RWPE2 (cell line): Measurements from ENCODE around the gene PXDC1.

ENCODE experiments used
- ATAC-seq: fragments of 200-7000 bp; cut with Tn5 transposase; 3 replicates; pipeline ENCODE4 v1.9.1; 2021; ENCODE audit warnings: low read depth
- DNase-seq: peaks from one replicate; pipeline ENCODE4 v3.0.0-alpha.2; 2020; ENCODE audit warnings: low spot score
- H3K27ac ChIP-seq: fragments of 450-650 bp; 2 replicates; pipeline ENCODE4 v1.5.1; 2017; ENCODE audit warnings: mild to moderate bottlenecking; ENCODE audit not compliant: poor library complexity, severe bottlenecking
- H3K27me3 ChIP-seq: fragments of 250-450 bp; sonication (Bioruptor Pico); 2 replicates; pipeline ENCODE4 v1.5.1; 2021; ENCODE audit warnings: mild to moderate bottlenecking, moderate library complexity; ENCODE audit not compliant: insufficient read depth, poor library complexity, severe bottlenecking
- H3K36me3 ChIP-seq: fragments of 250-450 bp; sonication (Bioruptor Pico); 2 replicates; pipeline ENCODE4 v1.5.1; 2020; ENCODE audit warnings: low read depth, mild to moderate bottlenecking, moderate library complexity
- H3K4me1 ChIP-seq: fragments of 250-450 bp; sonication (Bioruptor Pico); 2 replicates; pipeline ENCODE4 v1.5.1; 2021; ENCODE audit warnings: mild to moderate bottlenecking, moderate library complexity; ENCODE audit not compliant: insufficient read depth, poor library complexity, severe bottlenecking
- H3K4me3 ChIP-seq: fragments of 250-450 bp; sonication (Bioruptor Pico); 2 replicates; pipeline ENCODE4 v1.5.1; 2021; ENCODE audit warnings: mild to moderate bottlenecking, moderate library complexity; ENCODE audit not compliant: severe bottlenecking
- H3K9me3 ChIP-seq: fragments of 250-450 bp; sonication (Bioruptor Pico); 2 replicates; pipeline ENCODE4 v1.5.1; 2021; ENCODE audit warnings: mild to moderate bottlenecking, moderate library complexity; ENCODE audit not compliant: severe bottlenecking
- CTCF ChIP-seq: fragments of 450-650 bp; IDR thresholded peaks from one replicate; pipeline ENCODE4 v1.5.1; 2017; ENCODE audit warnings: mild to moderate bottlenecking, moderate library complexity; ENCODE audit not compliant: poor library complexity, severe bottlenecking

PXDC1 gene

GRCh38 chr6:3797231-3798054, 45.9 kb upstream of the PXDC1 start:
- peak; percentile 86 for ATAC-seq
- H3K27ac ChIP-seq: peak overlapping the region; percentile 95

DNA sequence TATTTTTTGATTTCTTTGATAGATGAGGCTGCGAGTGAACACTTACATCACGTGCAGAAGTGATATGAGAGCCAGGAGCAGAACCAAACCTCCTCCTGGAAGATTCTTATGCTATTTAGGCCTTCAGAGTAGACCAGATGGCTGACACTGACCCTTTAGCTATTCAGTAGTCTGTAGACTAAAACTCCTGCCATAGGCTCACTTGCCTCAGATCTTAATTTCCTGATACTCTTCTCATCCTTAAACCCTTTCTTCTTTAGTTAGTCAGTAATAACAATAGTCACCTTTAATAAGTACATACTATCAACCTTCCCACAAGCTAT, 45.2 kb upstream of the PXDC1 start:
- ATAC-seq (no peak), DNase-seq (no peak)
- no peaks in the 10 kb centered on the region for H3K27me3 ChIP-seq
- H3K36me3 ChIP-seq: no peaks in the 10 kb centered on the region
- no peak overlapping the region for H3K4me3 ChIP-seq
- peak overlapping the region; percentile 95 for H3K27ac ChIP-seq
- TF ChIP-seq CTCF: no peak
- H3K9me3 ChIP-seq: no peaks in the 10 kb centered on the region
- peaks cover 29% of the 10 kb centered on the region for H3K4me1 ChIP-seq

More at GRCh38 chr6:3797231-3798054, 45.9 kb upstream of the PXDC1 start:
- Histone ChIP-seq H3K4me1 (peaks cover 29% of the 10 kb centered on the region), H3K27me3 (no peaks in the 10 kb centered on the region), H3K36me3 (no peaks in the 10 kb centered on the region), H3K4me3 (no peak overlapping the region), H3K9me3 (no peaks in the 10 kb centered on the region)
- no peak for DNase-seq
- no peak for TF ChIP-seq CTCF

GRCh38 chr6:3795836-3796718, 44.6 kb upstream of the PXDC1 start:
- Histone ChIP-seq H3K27me3 (no peaks in the 10 kb centered on the region), H3K9me3 (no peaks in the 10 kb centered on the region), H3K4me1 (peaks cover 29% of the 10 kb centered on the region), H3K4me3 (no peak overlapping the region), H3K36me3 (no peaks in the 10 kb centered on the region), H3K27ac (peak overlapping the region; percentile 95)
- ATAC-seq (peak; percentile 41; the same call in 1 of the 3 replicates), DNase-seq (no peak)
- no peak for TF ChIP-seq CTCF

DNA sequence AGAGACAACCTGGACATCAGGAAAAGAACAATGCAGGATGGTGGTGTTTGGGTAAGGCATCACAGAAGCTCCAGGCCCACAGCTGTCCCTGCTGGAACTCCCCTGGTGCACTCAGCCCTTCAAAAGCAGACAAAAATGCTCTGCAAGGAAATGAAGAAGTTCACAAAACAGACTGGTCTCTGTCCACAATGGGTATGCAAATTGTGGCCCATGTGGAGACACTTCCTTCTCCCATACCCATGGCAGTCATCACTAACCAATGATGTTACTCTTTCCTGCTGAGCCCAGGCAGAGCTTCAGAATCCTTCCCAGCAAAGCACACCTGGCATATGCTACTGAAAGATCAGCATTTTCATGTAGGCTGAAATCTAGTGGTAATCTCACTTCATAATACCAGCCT, 42.6 kb upstream of the PXDC1 start:
- Histone ChIP-seq H3K4me3 (no peak overlapping the region), H3K9me3 (no peaks in the 10 kb centered on the region), H3K36me3 (no peaks in the 10 kb centered on the region), H3K27me3 (no peaks in the 10 kb centered on the region), H3K27ac (no peak overlapping the region), H3K4me1 (peaks cover 39% of the 10 kb centered on the region)
- DNase-seq (no peak), ATAC-seq (no peak)
- no peak for TF ChIP-seq CTCF
